ENCODE data around the gene PNLIPRP2. TPM values are rescaled to one million over a fixed set of nuclear protein-coding genes. Genes with fewer than 3 reads are reported as not detected.

Gene PNLIPRP2
- total and polyA plus RNA-seq, 5 experiments from 2014 or later = not detected

DNA sequence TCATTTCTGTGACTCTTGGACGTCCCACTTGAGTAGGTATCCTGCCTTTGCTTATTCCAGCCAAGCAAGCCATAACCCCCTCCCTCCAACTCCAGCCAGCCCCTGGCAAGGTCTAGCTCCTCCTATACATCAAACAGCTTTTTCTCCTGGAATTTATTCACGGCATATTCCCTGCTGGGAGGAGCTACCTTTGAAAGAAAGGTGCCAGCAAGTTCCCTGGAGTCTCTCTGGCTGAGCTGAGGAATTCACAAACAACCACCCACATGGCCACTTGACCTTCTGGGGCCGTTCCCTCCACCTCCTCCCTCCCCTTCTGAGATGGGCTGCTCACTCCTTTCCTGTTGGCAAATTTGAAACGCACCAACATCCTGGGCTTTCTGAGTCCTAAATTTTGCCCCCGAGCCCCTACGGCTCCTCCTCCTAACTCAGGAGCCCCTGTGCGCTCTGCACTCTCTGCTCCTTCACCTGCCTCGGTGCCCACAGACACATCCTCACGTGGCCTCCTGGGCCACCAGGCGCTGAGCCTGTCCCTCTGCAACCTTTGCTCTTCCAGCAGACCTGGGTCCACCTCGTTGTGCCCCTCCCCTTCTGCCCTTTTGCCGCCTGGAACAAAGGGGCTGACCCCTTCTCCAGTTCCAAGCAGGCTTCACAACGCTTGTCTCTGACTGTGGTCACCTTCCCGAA is 73.6 kb downstream of the PNLIPRP2 start:
- H3K9me3 Mint-ChIP-seq = peaks cover 0 to 4% (median 0%) of the 10 kb centered on the region in 9 donors
- no peaks in the 10 kb centered on the region for H3K36me3 Mint-ChIP-seq
- DNase-seq = no peak
- POLR2A ChIA-PET = no interaction called here
- H3K27ac Mint-ChIP-seq = peak overlapping the region in 1 of 10 donors; percentile 45
- ATAC-seq = no peak
- H3K4me3 Mint-ChIP-seq = no peak overlapping the region
- peaks cover 19 to 89% (median 58%) of the 10 kb centered on the region in 5 donors for H3K27me3 Mint-ChIP-seq
- peaks cover 0 to 3% (median 0%) of the 10 kb centered on the region in 4 donors for H3K4me1 Mint-ChIP-seq

Other genes with a start within 250 kb of the PNLIPRP2 start
- gene PNLIPRP3, start 193.1 kb upstream of the PNLIPRP2 start, total RNA-seq = not detected
- gene PNLIPRP3, start 193.1 kb upstream of the PNLIPRP2 start, polyA plus RNA-seq = not detected
- gene PNLIP, start 75.0 kb upstream of the PNLIPRP2 start, total RNA-seq = not detected
- not detected for gene PNLIP, start 75.0 kb upstream of the PNLIPRP2 start, polyA plus RNA-seq
- gene PNLIPRP1, start 30.0 kb upstream of the PNLIPRP2 start, total RNA-seq = not detected
- not detected for gene PNLIPRP1, start 30.0 kb upstream of the PNLIPRP2 start, polyA plus RNA-seq
- not detected for gene HSPA12A, start 121.6 kb downstream of the PNLIPRP2 start, total RNA-seq
- not detected for gene HSPA12A, start 121.6 kb downstream of the PNLIPRP2 start, polyA plus RNA-seq
- not detected for gene ENO4, start 228.5 kb downstream of the PNLIPRP2 start, total RNA-seq
- not detected for gene ENO4, start 228.5 kb downstream of the PNLIPRP2 start, polyA plus RNA-seq